GM12892 (cell line): ENCODE data around the gene HGS.

Source experiments
- DNase-seq: peaks from one replicate; pipeline ENCODE4 v3.0.0; 2011; ENCODE audit not compliant: insufficient read length
- FAIRE-seq: peaks from 2 replicates; lab custom pipeline; 2011; peaks lifted over from hg19 to GRCh38; lab: Jason Lieb, UNC
- POLR2A ChIP-seq: IDR thresholded peaks from 2 replicates; pipeline ENCODE4 v1.6.1; 2011; ENCODE audit warnings: low read depth, low read length, control low read depth
- POLR2AphosphoS5 ChIP-seq: IDR thresholded peaks from 2 replicates; pipeline ENCODE4 v1.6.1; 2011; ENCODE audit warnings: low read depth, low read length, control low read depth
- TAF1 ChIP-seq: IDR thresholded peaks from 2 replicates; pipeline ENCODE4 v1.6.1; 2011; ENCODE audit warnings: low read depth, mild to moderate bottlenecking, control low read depth, low read length, borderline replicate concordance

HGS gene

GRCh38 chr17:81676906-81677305, 6.9 kb upstream of the HGS start:
- no peak for DNase-seq
- FAIRE-seq = no peak
- TF ChIP-seq POLR2A (no peak), POLR2AphosphoS5 (no peak), TAF1 (no peak)

- DNase-seq (no peak), FAIRE-seq (no peak)
- TF ChIP-seq POLR2AphosphoS5 (0 out of 2 replicates have a peak, but pooled peaks have one; percentile 43), TAF1 (no peak)
Measured at GRCh38 chr17:81680150-81680549, 3.7 kb upstream of the HGS start.

- FAIRE-seq = no peak
- DNase-seq = no peak
- no peak for TF ChIP-seq POLR2AphosphoS5
- TF ChIP-seq TAF1 = no peak
- TF ChIP-seq POLR2A = no peak
Measured at GRCh38 chr17:81681672-81682071, 2.1 kb upstream of the HGS start.

- FAIRE-seq = no peak
- TF ChIP-seq POLR2AphosphoS5 (no peak), TAF1 (no peak), POLR2A (no peak)
- DNase-seq = no peak
Measured at GRCh38 chr17:81682565-81683207, 1.1 kb upstream of the HGS start.

GRCh38 chr17:81683208-81683583, 615 bp upstream of the HGS start:
- peak; percentile 25 for TF ChIP-seq POLR2AphosphoS5
- no peak for TF ChIP-seq TAF1
- TF ChIP-seq POLR2A = peak; percentile 25; the same call in 1 of the 2 replicates
- DNase-seq = no peak
- FAIRE-seq = no peak

GRCh38 chr17:81684442-81684911, 666 bp downstream of the HGS start:
- FAIRE-seq = no peak
- peak; percentile 41 for DNase-seq
- no peak for TF ChIP-seq POLR2A
- no peak for TF ChIP-seq TAF1
- TF ChIP-seq POLR2AphosphoS5 = no peak

GRCh38 chr17:81685108-81685507, 1.3 kb downstream of the HGS start:
- no peak for TF ChIP-seq POLR2A
- no peak for TF ChIP-seq TAF1
- TF ChIP-seq POLR2AphosphoS5 = no peak
- FAIRE-seq = no peak
- peak; percentile 23 for DNase-seq

GRCh38 chr17:81686614-81687013, 2.8 kb downstream of the HGS start:
- FAIRE-seq = no peak
- TF ChIP-seq POLR2AphosphoS5 (no peak), TAF1 (no peak), POLR2A (no peak)
- DNase-seq = no peak

GRCh38 chr17:81687770-81688541, 4.1 kb downstream of the HGS start:
- FAIRE-seq (no peak), DNase-seq (no peak)
- TF ChIP-seq POLR2AphosphoS5 (no peak), POLR2A (no peak)

- TF ChIP-seq POLR2A (no peak), POLR2AphosphoS5 (no peak), TAF1 (no peak)
- FAIRE-seq = no peak
Measured at GRCh38 chr17:81688616-81689015, 4.8 kb downstream of the HGS start.

GRCh38 chr17:81690066-81690465, 6.3 kb downstream of the HGS start:
- DNase-seq (no peak), FAIRE-seq (no peak)
- TF ChIP-seq POLR2A (no peak), POLR2AphosphoS5 (no peak), TAF1 (no peak)

More at GRCh38 chr17:81688616-81689015, 4.8 kb downstream of the HGS start:
- no peak for DNase-seq

- no peak for TF ChIP-seq POLR2AphosphoS5
- no peak for TF ChIP-seq TAF1
- no peak for TF ChIP-seq POLR2A
- no peak for FAIRE-seq
- no peak for DNase-seq
Measured at GRCh38 chr17:81690549-81690948, 6.7 kb downstream of the HGS start.
